ENCODE data around the gene SMIM21. TPM values are rescaled to one million over a fixed set of nuclear protein-coding genes. Genes with fewer than 3 reads are reported as not detected.

SMIM21 gene
- total and polyA plus RNA-seq, 2 of the 8 experiments (the other 6 are each of a cell fraction or from before 2014, with no cell fraction given), result not detected

DNA sequence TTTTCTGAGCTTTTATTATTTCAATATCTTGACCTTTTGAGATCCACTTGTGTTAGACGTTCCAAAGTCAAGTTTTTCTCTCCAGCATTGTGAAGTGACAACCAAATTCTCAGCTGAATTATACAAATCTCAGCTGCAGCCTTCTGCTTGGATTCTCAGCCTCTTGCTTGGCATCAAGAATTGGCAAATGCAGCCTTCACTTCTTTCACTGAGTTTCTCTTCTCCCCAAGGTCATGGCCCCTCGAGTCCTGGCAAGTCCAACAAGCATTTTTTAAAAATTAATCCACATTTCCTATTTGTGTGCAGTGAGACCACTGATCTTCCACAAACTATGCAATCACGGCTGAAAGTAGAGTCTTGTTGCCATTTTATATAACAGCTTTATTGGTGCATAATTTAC is 23.4 kb upstream of the SMIM21 start:
- Histone ChIP-seq H2BK15ac (ENCODE audit: low read length) (no peak overlapping the region), H3K14ac (ENCODE audit: insufficient read length) (no peak overlapping the region), H2AK5ac (ENCODE audit: low read depth, low read length) (no peak overlapping the region), H3K23me2 (ENCODE audit: low read depth, low read length) (peaks cover 4% of the 10 kb centered on the region; the same call in 1 of the 2 replicates), H3K36me3 (ENCODE audit: control insufficient read depth in 2 of 4, insufficient read depth in 4 of 4, low read length in 3 of 4) (no peaks in the 10 kb centered on the region), H3K9me3 (ENCODE audit: insufficient read depth in 2 of 2, low read depth in 1 of 2, low read length in 1 of 2) (no peaks in the 10 kb centered on the region), H3K9ac (replicated peaks in 1 of 4; ENCODE audit: extremely low read depth in 1 of 4, low read depth in 3 of 4, low read length in 3 of 4) (no peak overlapping the region), H3K4ac (replicated peaks; ENCODE audit: insufficient read length, low read depth, low read length) (no peak overlapping the region), H3K27me3 (replicated peaks in 1 of 4; ENCODE audit: control insufficient read depth in 3 of 4, extremely low read depth in 1 of 4, insufficient read depth in 3 of 4, low read length in 3 of 4) (peaks cover 8 to 21% (median 17%) of the 10 kb centered on the region in 4 experiments), H2BK120ac (replicated peaks; ENCODE audit: low read depth, low read length) (no peak overlapping the region), H4K5ac (ENCODE audit: insufficient read length, low read depth, low read length) (no peak overlapping the region), H3K4me1 (replicated peaks in 1 of 4; ENCODE audit: control insufficient read depth in 3 of 4, insufficient read depth in 4 of 4, low read length in 3 of 4) (peaks cover 0 to 4% (median 0%) of the 10 kb centered on the region in 4 experiments; a peak in 2 of 7 replicates), H4K20me1 (replicated peaks in 1 of 2; ENCODE audit: control insufficient read depth in 1 of 2, insufficient read depth in 2 of 2, low read length in 2 of 2) (no peaks in the 10 kb centered on the region), H3K79me2 (ENCODE audit: control insufficient read depth in 1 of 2, insufficient read depth in 2 of 2, low read length in 2 of 2) (no peaks in the 10 kb centered on the region), H4K8ac (ENCODE audit: extremely low read depth, insufficient read depth, low read length) (no peak overlapping the region), H3K4me3 (ENCODE audit: extremely low read depth in 1 of 4, insufficient read depth in 2 of 4, low read depth in 3 of 4, low read length in 4 of 4) (no peak overlapping the region), H3K79me1 (ENCODE audit: low read depth, low read length) (no peaks in the 10 kb centered on the region), H3K56ac (replicated peaks; ENCODE audit: insufficient read length, low read depth, low read length) (no peak overlapping the region), H2BK20ac (ENCODE audit: low read length) (no peak overlapping the region), H4K91ac (replicated peaks; ENCODE audit: insufficient read length, low read length) (no peak overlapping the region), H2AFZ (ENCODE audit: low read length) (no peak overlapping the region), H3K4me2 (ENCODE audit: insufficient read depth in 1 of 2, low read depth in 2 of 2, low read length in 2 of 2) (no peak overlapping the region), H2BK12ac (ENCODE audit: low read depth, low read length) (no peak overlapping the region), H3K18ac (ENCODE audit: extremely low read depth, low read length) (no peak overlapping the region), H3K23ac (ENCODE audit: insufficient read length) (no peak overlapping the region), H2BK5ac (ENCODE audit: low read depth, low read length) (no peak overlapping the region), H3K27ac (ENCODE audit: low read depth, low read length) (no peak overlapping the region)
- CTCF ChIA-PET (ENCODE audit: partially characterized antibody), result interaction anchor here (0.6 kb wide), 1 partner anchor 785 kb away, joined by 3 read pairs; no protein-coding TSS in a partner anchor
- TF ChIP-seq RFX5 (IDR thresholded peaks at IDR 0.05; ENCODE audit: borderline replicate concordance, low read depth, low read length) (no peak), TCF12 (IDR thresholded peaks at IDR 0.05; ENCODE audit: low read depth, low read length) (no peak), RNF2 (IDR thresholded peaks at IDR 0.05; ENCODE audit: borderline replicate concordance, low read depth, low read length, missing control alignments, poor library complexity, severe bottlenecking) (no peak), SUZ12 (IDR thresholded peaks at IDR 0.05; ENCODE audit: low read length) (no peak), CEBPB (IDR thresholded peaks at IDR 0.05; ENCODE audit: low read depth, low read length) (no peak), SP1 (IDR thresholded peaks at IDR 0.05; ENCODE audit: low read depth, low read length) (no peak), KDM1A (IDR thresholded peaks at IDR 0.05; ENCODE audit: borderline replicate concordance, low read length) (no peak), RBBP5 (IDR thresholded peaks at IDR 0.05; ENCODE audit: borderline replicate concordance, low read depth, low read length) (no peak), SIRT6 (IDR thresholded peaks at IDR 0.05; ENCODE audit: low read length) (no peak), EZH2 (IDR thresholded peaks at IDR 0.05; ENCODE audit: low read depth, low read length, severe bottlenecking) (no peak)
- TF ChIP-seq, protein P1, sequence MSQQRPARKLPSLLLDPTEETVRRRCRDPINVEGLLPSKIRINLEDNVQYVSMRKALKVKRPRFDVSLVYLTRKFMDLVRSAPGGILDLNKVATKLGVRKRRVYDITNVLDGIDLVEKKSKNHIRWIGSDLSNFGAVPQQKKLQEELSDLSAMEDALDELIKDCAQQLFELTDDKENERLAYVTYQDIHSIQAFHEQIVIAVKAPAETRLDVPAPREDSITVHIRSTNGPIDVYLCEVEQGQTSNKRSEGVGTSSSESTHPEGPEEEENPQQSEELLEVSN (IDR thresholded peaks at IDR 0.05), result no peak
- POLR2A ChIA-PET (ENCODE audit: partially characterized antibody), result no interaction called here
- FAIRE-seq, result no peak
- 90% methylated on average over 3 of the region's 3 CpGs; no CpG with 5 or more reads in 1 of the 2 experiments for WGBS, 2 experiments (ENCODE audit: extremely low coverage in 1 of 2, insufficient coverage in 1 of 2, insufficient read length in 1 of 2, insufficient replicate concordance in 2 of 2, low coverage in 1 of 2, low lambda C conversion rate in 2 of 2, missing lambda C conversion rate in 1 of 2)
- DNase-seq (ENCODE audit: low read depth in 1 of 2, low spot score in 2 of 2), result no peak
